GM06990 (cell line): Measurements from ENCODE around the gene C19orf47.
"Not testable (repeated sequence)": the region's sequence is repeated elsewhere in the genome, so short reads cannot be mapped to it uniquely, and the experiment has no call there.

Experiments
- DNase-seq: peaks from one replicate; pipeline ENCODE4 v3.0.0-alpha.2; 2011; ENCODE audit not compliant: insufficient read length; ENCODE audit errors: extremely low read depth
- H3K27me3 ChIP-seq: replicated peaks from 2 replicates; pipeline ENCODE4 v1.6.0; 2011; ENCODE audit warnings: low read length; ENCODE audit not compliant: control insufficient read depth, insufficient read depth
- H3K36me3 ChIP-seq: 2 replicates; pipeline ENCODE4 v1.5.1; 2011; ENCODE audit warnings: low read length; ENCODE audit not compliant: control insufficient read depth, insufficient read depth
- H3K4me3 ChIP-seq: replicated peaks from 2 replicates; pipeline ENCODE4 v1.5.1; 2011; ENCODE audit warnings: low read depth, mild to moderate bottlenecking, control low read depth, low read length
- TF ChIP-seq, protein P1 (sequence below): IDR thresholded peaks from 2 replicates; pipeline ENCODE4 v1.5.1; 2011; ENCODE audit warnings: low read length, control low read depth, mild to moderate bottlenecking, inconsistent platforms; ENCODE audit not compliant: insufficient read depth, poor library complexity, severe bottlenecking

C19orf47 gene

DNA sequence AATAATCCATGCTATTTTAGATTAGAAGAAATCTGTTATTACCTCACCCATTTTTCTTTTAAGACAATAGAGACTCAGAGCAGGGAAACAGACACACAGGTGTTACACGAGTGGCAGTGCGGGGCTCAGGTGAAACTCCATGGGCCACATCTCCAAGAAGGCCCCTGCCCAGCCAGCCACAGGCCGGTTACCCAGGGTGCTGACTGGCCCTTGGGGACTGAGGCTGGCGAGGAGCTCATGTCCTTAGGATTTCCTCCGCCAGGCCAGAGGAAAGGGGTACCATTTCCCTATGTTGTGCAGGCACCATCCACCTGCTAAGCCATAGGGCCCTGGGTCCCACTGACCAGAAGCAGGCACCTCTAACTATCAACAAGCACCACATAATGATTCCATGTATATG lies 10.6 kb downstream of the C19orf47 start:
- TF ChIP-seq, protein P1, sequence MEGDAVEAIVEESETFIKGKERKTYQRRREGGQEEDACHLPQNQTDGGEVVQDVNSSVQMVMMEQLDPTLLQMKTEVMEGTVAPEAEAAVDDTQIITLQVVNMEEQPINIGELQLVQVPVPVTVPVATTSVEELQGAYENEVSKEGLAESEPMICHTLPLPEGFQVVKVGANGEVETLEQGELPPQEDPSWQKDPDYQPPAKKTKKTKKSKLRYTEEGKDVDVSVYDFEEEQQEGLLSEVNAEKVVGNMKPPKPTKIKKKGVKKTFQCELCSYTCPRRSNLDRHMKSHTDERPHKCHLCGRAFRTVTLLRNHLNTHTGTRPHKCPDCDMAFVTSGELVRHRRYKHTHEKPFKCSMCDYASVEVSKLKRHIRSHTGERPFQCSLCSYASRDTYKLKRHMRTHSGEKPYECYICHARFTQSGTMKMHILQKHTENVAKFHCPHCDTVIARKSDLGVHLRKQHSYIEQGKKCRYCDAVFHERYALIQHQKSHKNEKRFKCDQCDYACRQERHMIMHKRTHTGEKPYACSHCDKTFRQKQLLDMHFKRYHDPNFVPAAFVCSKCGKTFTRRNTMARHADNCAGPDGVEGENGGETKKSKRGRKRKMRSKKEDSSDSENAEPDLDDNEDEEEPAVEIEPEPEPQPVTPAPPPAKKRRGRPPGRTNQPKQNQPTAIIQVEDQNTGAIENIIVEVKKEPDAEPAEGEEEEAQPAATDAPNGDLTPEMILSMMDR, result no peak
- Histone ChIP-seq H3K4me3 (no peak overlapping the region), H3K27me3 (no peaks in the 10 kb centered on the region), H3K36me3 (peaks cover 17% of the 10 kb centered on the region)
- DNase-seq, result no peak

DNA sequence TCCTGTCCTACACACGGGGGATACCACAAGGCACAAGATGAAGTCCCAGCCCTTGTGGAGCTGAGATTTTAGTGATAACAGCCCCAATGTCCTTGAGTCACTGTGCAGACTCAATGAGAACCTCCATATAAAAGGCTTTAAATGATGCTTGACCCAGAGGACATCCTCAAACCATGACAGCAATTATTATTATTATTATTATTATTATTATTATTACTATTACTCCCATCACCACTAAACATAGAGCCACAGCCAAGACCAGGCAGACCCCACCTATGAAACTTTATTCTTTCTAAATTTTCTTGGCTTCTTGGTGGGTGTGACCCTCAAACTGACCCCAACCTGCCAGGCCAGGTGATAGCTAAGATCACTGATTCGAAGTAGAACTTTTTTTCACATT lies 11.1 kb downstream of the C19orf47 start:
- H3K36me3 ChIP-seq, result peaks cover 15% of the 10 kb centered on the region
- TF ChIP-seq, protein P1, result no peak
- DNase-seq, result no peak
- no peak overlapping the region for H3K4me3 ChIP-seq
- H3K27me3 ChIP-seq, result no peaks in the 10 kb centered on the region

DNA sequence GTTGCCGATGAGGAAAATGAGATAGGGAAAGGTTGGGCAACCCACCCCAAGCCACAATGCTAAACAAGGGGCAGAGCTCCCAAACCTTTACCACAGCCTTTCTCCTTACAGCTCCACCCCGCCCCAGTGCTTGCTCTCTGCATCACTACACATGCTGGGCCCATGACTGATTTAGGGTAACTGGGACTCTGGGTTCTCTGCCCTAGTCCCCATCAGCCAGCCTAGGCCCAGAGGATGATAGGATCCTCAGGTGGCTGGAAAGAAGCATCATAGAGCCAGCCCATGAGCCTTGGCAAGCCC lies 11.6 kb downstream of the C19orf47 start:
- no peak overlapping the region for H3K4me3 ChIP-seq
- H3K27me3 ChIP-seq, result no peaks in the 10 kb centered on the region
- DNase-seq, result no peak
- TF ChIP-seq, protein P1, result no peak
- H3K36me3 ChIP-seq, result peaks cover 15% of the 10 kb centered on the region

- H3K36me3 ChIP-seq, result peaks cover 18% of the 10 kb centered on the region
- no peaks in the 10 kb centered on the region for H3K27me3 ChIP-seq
- DNase-seq, result no peak
- TF ChIP-seq, protein P1, result no peak
- H3K4me3 ChIP-seq, result no peak overlapping the region
Observed at GRCh38 chr19:40335855-40336600, 12.2 kb downstream of the C19orf47 start.

GRCh38 chr19:40335101-40335500 lies 13.1 kb downstream of the C19orf47 start:
- Histone ChIP-seq H3K36me3 (peaks cover 22% of the 10 kb centered on the region), H3K4me3 (no peak overlapping the region), H3K27me3 (no peaks in the 10 kb centered on the region)
- DNase-seq, result no peak
- TF ChIP-seq, protein P1, result no peak

DNA sequence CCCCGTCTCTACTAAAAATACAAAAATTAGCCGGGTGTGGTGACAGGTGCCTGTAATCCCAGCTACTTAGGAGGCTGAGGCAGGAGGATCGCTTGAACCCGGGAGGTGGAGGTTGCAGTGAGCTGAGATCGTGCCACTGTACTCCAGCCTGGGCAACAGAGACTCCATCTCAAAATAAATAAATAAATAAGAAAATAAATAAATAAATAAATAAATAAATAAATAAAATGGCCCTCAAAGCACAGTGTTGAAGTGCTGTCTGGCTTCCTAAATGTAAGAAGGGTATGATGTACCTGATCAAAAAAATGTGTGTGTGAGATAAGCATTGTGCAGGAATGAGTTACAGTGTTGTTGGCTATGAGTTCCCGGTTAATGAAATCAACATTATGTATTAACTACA lies 15.1 kb downstream of the C19orf47 start:
- H3K36me3 ChIP-seq, result peaks cover 29% of the 10 kb centered on the region
- H3K4me3 ChIP-seq, H3K27me3 ChIP-seq, DNase-seq: not testable (repeated sequence)
